HG02759 (cell line): ENCODE data around the gene CACNA1S.

Experiments used
- ATAC-seq: cut with Tn5 transposase; IDR thresholded peaks from one replicate; pipeline ENCODE4 v1.9.1; 2021; ENCODE audit warnings: mild to moderate bottlenecking, moderate library complexity; ENCODE audit not compliant: unreplicated experiment

CACNA1S gene

GRCh38 chr1:201140235-201140940 is 28.2 kb upstream of the CACNA1S start:
- no peak for ATAC-seq

GRCh38 chr1:201139756-201140155 is 27.5 kb upstream of the CACNA1S start:
- no peak for ATAC-seq

GRCh38 chr1:201139306-201139705 is 27.1 kb upstream of the CACNA1S start:
- no peak for ATAC-seq

GRCh38 chr1:201138311-201138840 is 26.1 kb upstream of the CACNA1S start:
- ATAC-seq, result no peak

- ATAC-seq, result no peak
Measured at GRCh38 chr1:201137579-201138310, 25.5 kb upstream of the CACNA1S start.

GRCh38 chr1:201137024-201137392 is 24.8 kb upstream of the CACNA1S start:
- no peak for ATAC-seq

GRCh38 chr1:201136355-201137023 is 24.3 kb upstream of the CACNA1S start:
- ATAC-seq, result no peak

- no peak for ATAC-seq
Measured at GRCh38 chr1:201134405-201134804, 22.2 kb upstream of the CACNA1S start.

GRCh38 chr1:201131398-201131797 is 19.2 kb upstream of the CACNA1S start:
- ATAC-seq, result no peak

GRCh38 chr1:201128962-201129361 is 16.7 kb upstream of the CACNA1S start:
- no peak for ATAC-seq

- no peak for ATAC-seq
Measured at GRCh38 chr1:201128476-201128875, 16.2 kb upstream of the CACNA1S start.

GRCh38 chr1:201127755-201128455 is 15.7 kb upstream of the CACNA1S start:
- ATAC-seq, result no peak

GRCh38 chr1:201126832-201127754 is 14.9 kb upstream of the CACNA1S start, which contains the start of gene ASCL5:
Gene ASCL5, minus strand, starts transcription at chr1:201127184. Its CDS starts 11,812 bp downstream, at chr1:201115372.
- ATAC-seq, result no peak

GRCh38 chr1:201126463-201126831 is 14.2 kb upstream of the CACNA1S start:
- ATAC-seq, result no peak

GRCh38 chr1:201125800-201126199 is 13.6 kb upstream of the CACNA1S start:
- no peak for ATAC-seq

- no peak for ATAC-seq
Measured at GRCh38 chr1:201125019-201125418, 12.8 kb upstream of the CACNA1S start.

- ATAC-seq, result no peak
Measured at GRCh38 chr1:201123866-201124265, 11.6 kb upstream of the CACNA1S start.

GRCh38 chr1:201122321-201122957 is 10.2 kb upstream of the CACNA1S start:
- no peak for ATAC-seq
